K562 (cell line): ENCODE measurements around the gene MMP17. TPM values are rescaled to one million over a fixed set of nuclear protein-coding genes. Genes with fewer than 3 reads are reported as not detected.

Source experiments
- ARNT ChIP-seq, 2 experiments: fragments of 450-650 bp; IDR thresholded peaks; 2 replicates each; pipeline ENCODE4 v1.6.1; 2016; ENCODE audit warnings: mild to moderate bottlenecking in 1 of 2
- EWSR1 ChIP-seq: fragments of 450-650 bp; IDR thresholded peaks from 2 replicates; pipeline ENCODE4 v1.6.1; 2018; ENCODE audit warnings: borderline replicate concordance, mild to moderate bottlenecking, low read depth, moderate library complexity; ENCODE audit not compliant: partially characterized antibody
- GTF2A2 ChIP-seq: IDR thresholded peaks from 2 replicates; pipeline ENCODE4 v1.6.1; 2016; ENCODE audit warnings: mild to moderate bottlenecking, missing genetic modification characterization, missing compliant biosample characterization
- SAFB2 ChIP-seq: fragments of 200-400 bp; formaldehyde crosslinking; IDR thresholded peaks from 2 replicates; pipeline ENCODE4 v1.6.1; 2018; ENCODE audit warnings: borderline replicate concordance, low read length, low read depth, moderate library complexity; ENCODE audit not compliant: severe bottlenecking
- ZFX ChIP-seq: sonication (generic); formaldehyde crosslinking; IDR thresholded peaks from 2 replicates; pipeline ENCODE4 v1.8.0; 2022; ENCODE audit warnings: mild to moderate bottlenecking, missing genetic modification reagents, moderate library complexity
- polyA plus RNA-seq, 8 experiments: library from polyadenylated mRNA; depleted of rRNA in 4 of 8; stranded (reverse) in 5 of 8; unstranded in 3 of 8; fragments of >200 nt; fragmentation: Nextera tagmentation in 2 of 8; fragmentation: Illumina TruSeq in 1 of 8; extraction: Ambion mirVana in 2 of 8; extraction: Trizol in 1 of 8; gene quantifications; 2 replicates each; pipeline versions ENCODE4 v1.2.1 to v1.2.3, GENCODE V29; 2011 to 2014; ENCODE audit warnings: inconsistent platforms in 1 of 8, missing spikeins in 1 of 8
- total RNA-seq, 7 experiments: library from RNA; depleted of rRNA in 6 of 7; stranded (reverse); fragments of >200 nt in 6 of 7; fragmentation: Illumina TruSeq in 2 of 7; extraction: Trizol in 2 of 7; gene quantifications; 2 replicates each; pipeline versions ENCODE4 v1.2.1 to v1.2.3, GENCODE V29; 2011 to 2021; ENCODE audit warnings: low replicate concordance in 1 of 7
- TF ChIP-seq, protein P1 (sequence below): fragments of 450-650 bp; IDR thresholded peaks from 2 replicates; pipeline ENCODE4 v1.6.1; 2018; ENCODE audit not compliant: partially characterized antibody

MMP17 gene
- total and polyA plus RNA-seq, 9 of the 15 experiments (the other 6 are each of a cell fraction or from before 2014, with no cell fraction given), result 1.1 to 21.2 (median 17.1) TPM; not detected in 2

DNA sequence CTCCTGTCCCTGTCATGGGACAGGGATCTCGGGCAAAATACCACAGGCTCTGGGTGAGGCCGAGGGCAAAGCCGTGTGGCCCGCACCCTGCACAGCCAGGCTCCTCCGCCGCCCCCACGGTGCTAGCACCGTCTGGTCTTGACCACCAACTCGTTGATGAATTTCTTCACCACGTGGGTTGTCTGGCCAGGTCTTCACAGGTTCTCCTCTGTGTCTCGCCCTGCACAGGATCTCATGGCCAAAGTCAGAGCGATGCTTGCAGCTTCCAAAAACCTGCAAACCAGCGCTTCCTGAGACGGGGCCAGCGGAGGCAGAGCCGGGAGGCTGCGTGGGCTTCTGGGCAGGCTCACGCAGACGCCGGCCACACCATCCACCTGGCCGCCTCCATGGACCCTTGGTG, 29.0 kb upstream of the MMP17 start (continued):
- TF ChIP-seq, protein P1, sequence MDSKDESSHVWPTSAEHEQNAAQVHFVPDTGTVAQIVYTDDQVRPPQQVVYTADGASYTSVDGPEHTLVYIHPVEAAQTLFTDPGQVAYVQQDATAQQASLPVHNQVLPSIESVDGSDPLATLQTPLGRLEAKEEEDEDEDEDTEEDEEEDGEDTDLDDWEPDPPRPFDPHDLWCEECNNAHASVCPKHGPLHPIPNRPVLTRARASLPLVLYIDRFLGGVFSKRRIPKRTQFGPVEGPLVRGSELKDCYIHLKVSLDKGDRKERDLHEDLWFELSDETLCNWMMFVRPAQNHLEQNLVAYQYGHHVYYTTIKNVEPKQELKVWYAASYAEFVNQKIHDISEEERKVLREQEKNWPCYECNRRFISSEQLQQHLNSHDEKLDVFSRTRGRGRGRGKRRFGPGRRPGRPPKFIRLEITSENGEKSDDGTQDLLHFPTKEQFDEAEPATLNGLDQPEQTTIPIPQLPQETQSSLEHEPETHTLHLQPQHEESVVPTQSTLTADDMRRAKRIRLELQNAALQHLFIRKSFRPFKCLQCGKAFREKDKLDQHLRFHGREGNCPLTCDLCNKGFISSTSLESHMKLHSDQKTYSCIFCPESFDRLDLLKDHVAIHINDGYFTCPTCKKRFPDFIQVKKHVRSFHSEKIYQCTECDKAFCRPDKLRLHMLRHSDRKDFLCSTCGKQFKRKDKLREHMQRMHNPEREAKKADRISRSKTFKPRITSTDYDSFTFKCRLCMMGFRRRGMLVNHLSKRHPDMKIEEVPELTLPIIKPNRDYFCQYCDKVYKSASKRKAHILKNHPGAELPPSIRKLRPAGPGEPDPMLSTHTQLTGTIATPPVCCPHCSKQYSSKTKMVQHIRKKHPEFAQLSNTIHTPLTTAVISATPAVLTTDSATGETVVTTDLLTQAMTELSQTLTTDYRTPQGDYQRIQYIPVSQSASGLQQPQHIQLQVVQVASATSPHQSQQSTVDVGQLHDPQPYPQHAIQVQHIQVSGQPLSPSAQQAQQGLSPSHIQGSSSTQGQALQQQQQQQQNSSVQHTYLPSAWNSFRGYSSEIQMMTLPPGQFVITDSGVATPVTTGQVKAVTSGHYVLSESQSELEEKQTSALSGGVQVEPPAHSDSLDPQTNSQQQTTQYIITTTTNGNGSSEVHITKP, result no peak
- TF ChIP-seq ZFX (CRISPR knock-in tag) (no peak), EWSR1 (no peak), ARNT (IDR thresholded peaks at IDR 0.05) (no peak), GTF2A2 (tag) (no peak), SAFB2 (no peak)
